Keratinocyte (primary cell): Measurements from ENCODE around the gene SYNE2. TPM values are rescaled to one million over a fixed set of nuclear protein-coding genes. Genes with fewer than 3 reads are reported as not detected.
"Not testable (repeated sequence)": the region's sequence is repeated elsewhere in the genome, so short reads cannot be mapped to it uniquely, and the experiment has no call there.

Experiments used
- DNase-seq: peaks from one replicate; pipeline ENCODE4 v3.0.0-alpha.2; 2011; ENCODE audit warnings: low read depth, missing footprints, low spot score
- FAIRE-seq: peaks from 2 replicates; lab custom pipeline; 2011; peaks lifted over from hg19 to GRCh38; lab: Jason Lieb, UNC
- H2AFZ ChIP-seq: 2 replicates; pipeline ENCODE4 v1.6.0; 2012; ENCODE audit warnings: low read length, control low read depth, inconsistent platforms; ENCODE audit not compliant: control insufficient read depth
- H3K27ac ChIP-seq: 2 replicates; pipeline ENCODE4 v1.5.1; 2011; ENCODE audit warnings: low read length; ENCODE audit not compliant: control insufficient read depth, insufficient read depth
- H3K27me3 ChIP-seq: 3 replicates; pipeline ENCODE4 v1.6.0; 2011; ENCODE audit warnings: low read length; ENCODE audit not compliant: control insufficient read depth, insufficient read depth; ENCODE audit errors: extremely low read depth
- H3K36me3 ChIP-seq, 2 experiments: 2 replicates in 1 of 2; 3 replicates in 1 of 2; pipeline ENCODE4 v1.5.1; 2011; ENCODE audit warnings: low read length in 2 of 2, mild to moderate bottlenecking in 1 of 2; ENCODE audit not compliant: control insufficient read depth in 2 of 2, insufficient read depth in 2 of 2; ENCODE audit errors: extremely low read depth in 1 of 2
- H3K4me1 ChIP-seq: 3 replicates; pipeline ENCODE4 v1.5.1; 2011; ENCODE audit warnings: low read length; ENCODE audit not compliant: control insufficient read depth, insufficient read depth; ENCODE audit errors: extremely low read depth
- H3K4me2 ChIP-seq: 3 replicates; pipeline ENCODE4 v1.6.0; 2011; ENCODE audit warnings: low read depth, low read length; ENCODE audit not compliant: control insufficient read depth, insufficient read depth; ENCODE audit errors: extremely low read depth
- H3K4me3 ChIP-seq, 3 experiments: fragments of 200-600 bp in 1 of 3; sonication (generic) in 1 of 3; 2 replicates in 2 of 3; 3 replicates in 1 of 3; pipeline ENCODE4 v1.5.1; 2011 to 2016; ENCODE audit warnings: low read length in 3 of 3, mild to moderate bottlenecking in 3 of 3, control low read depth in 2 of 3, inconsistent platforms in 1 of 3, low read depth in 1 of 3, mixed read lengths in 1 of 3, mixed run types in 1 of 3, moderate library complexity in 1 of 3; ENCODE audit not compliant: control insufficient read depth in 2 of 3, insufficient read depth in 2 of 3; ENCODE audit errors: extremely low read depth in 1 of 3
- H3K79me2 ChIP-seq: 2 replicates; pipeline ENCODE4 v1.6.0; 2012; ENCODE audit warnings: low read length; ENCODE audit not compliant: control insufficient read depth, insufficient read depth
- H3K9ac ChIP-seq: 3 replicates; pipeline ENCODE4 v1.6.0; 2011; ENCODE audit warnings: low read length; ENCODE audit not compliant: control insufficient read depth, insufficient read depth; ENCODE audit errors: extremely low read depth
- H3K9me1 ChIP-seq: 3 replicates; pipeline ENCODE4 v1.6.0; 2011; ENCODE audit warnings: low read length; ENCODE audit not compliant: control insufficient read depth, insufficient read depth; ENCODE audit errors: extremely low read depth
- H3K9me3 ChIP-seq: 2 replicates; pipeline ENCODE4 v1.5.1; 2012; ENCODE audit warnings: low read depth, low read length; ENCODE audit not compliant: control insufficient read depth
- H4K20me1 ChIP-seq: 3 replicates; pipeline ENCODE4 v1.6.0; 2011; ENCODE audit warnings: low read length; ENCODE audit not compliant: control insufficient read depth, insufficient read depth; ENCODE audit errors: extremely low read depth
- EZH2 ChIP-seq: IDR thresholded peaks from one replicate; pipeline ENCODE4 v1.6.1; 2012; ENCODE audit warnings: inconsistent platforms, mild to moderate bottlenecking, low read length, moderate library complexity
- dilution Hi-C: fragments of 300-500 bp; cut with MboI; formaldehyde crosslinking; loops from one replicate; pipeline ENCODE4 v1.7.0; 2020; ENCODE audit warnings: low sequenced_read_pairs; ENCODE audit not compliant: extremely low pct_ligation_motif_present
- polyA plus RNA-seq, 5 experiments: library from polyadenylated mRNA; depleted of rRNA in 3 of 5; stranded (reverse) in 3 of 5; stranded (forward) in 1 of 5; unstranded in 1 of 5; fragments of >200 nt; gene quantifications; 1 replicate in 1 of 5; 2 replicates in 3 of 5; 3 replicates in 1 of 5; pipeline versions ENCODE4 v1.2.1 to v1.2.3, GENCODE V29; 2011 to 2012; ENCODE audit warnings: missing spikeins in 2 of 5, low read depth in 1 of 5, low replicate concordance in 1 of 5
- TF ChIP-seq, protein P1 (sequence below), 3 experiments: IDR thresholded peaks in 1 of 3; conservative IDR thresholded peaks in 1 of 3; optimal IDR thresholded peaks in 1 of 3; 2 replicates in 2 of 3; 3 replicates in 1 of 3; pipeline versions ENCODE3 to v1.5.1; 2011; ENCODE audit warnings: low read length in 3 of 3, mild to moderate bottlenecking in 3 of 3, moderate library complexity in 2 of 3, control low read depth in 1 of 3, inconsistent platforms in 1 of 3; ENCODE audit not compliant: insufficient read depth in 2 of 3; ENCODE audit errors: extremely low read depth in 1 of 3

SYNE2 gene
- polyA plus RNA-seq, 1 donor (not counting 4 experiments of a cell fraction or from before 2014, with no cell fraction given) = 9.9 TPM

DNA sequence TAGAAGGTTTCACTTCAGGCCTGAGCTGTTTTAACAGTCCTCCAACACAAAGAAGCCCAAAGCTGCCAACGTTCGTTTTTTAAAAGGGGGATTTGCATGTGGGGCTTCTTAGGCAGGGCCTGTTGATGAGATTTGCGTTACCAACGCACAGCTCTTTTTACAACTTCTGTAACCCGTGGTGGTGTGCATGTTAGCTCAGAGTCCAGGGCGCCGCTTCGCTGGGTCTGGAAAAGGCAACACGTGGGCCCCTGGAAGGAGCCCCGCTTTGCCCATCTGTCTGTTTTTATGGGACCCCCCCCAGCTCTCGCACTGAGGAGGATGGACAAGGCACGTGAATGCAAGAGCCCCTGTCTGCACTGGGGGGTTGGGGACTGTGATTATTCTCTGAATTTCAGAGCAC, 357.4 kb downstream of the SYNE2 start:
- FAIRE-seq (no peak), DNase-seq (no peak)
- no peaks in the 10 kb centered on the region for H4K20me1 ChIP-seq
- H3K9ac ChIP-seq = no peak overlapping the region
- no peaks in the 10 kb centered on the region for H3K27me3 ChIP-seq
- H3K4me3 ChIP-seq = no peak overlapping the region
- H2AFZ ChIP-seq = no peak overlapping the region
- peaks cover 12% of the 10 kb centered on the region for H3K4me1 ChIP-seq
- no peaks in the 10 kb centered on the region for H3K9me3 ChIP-seq
- TF ChIP-seq EZH2 = no peak
- TF ChIP-seq, protein P1, sequence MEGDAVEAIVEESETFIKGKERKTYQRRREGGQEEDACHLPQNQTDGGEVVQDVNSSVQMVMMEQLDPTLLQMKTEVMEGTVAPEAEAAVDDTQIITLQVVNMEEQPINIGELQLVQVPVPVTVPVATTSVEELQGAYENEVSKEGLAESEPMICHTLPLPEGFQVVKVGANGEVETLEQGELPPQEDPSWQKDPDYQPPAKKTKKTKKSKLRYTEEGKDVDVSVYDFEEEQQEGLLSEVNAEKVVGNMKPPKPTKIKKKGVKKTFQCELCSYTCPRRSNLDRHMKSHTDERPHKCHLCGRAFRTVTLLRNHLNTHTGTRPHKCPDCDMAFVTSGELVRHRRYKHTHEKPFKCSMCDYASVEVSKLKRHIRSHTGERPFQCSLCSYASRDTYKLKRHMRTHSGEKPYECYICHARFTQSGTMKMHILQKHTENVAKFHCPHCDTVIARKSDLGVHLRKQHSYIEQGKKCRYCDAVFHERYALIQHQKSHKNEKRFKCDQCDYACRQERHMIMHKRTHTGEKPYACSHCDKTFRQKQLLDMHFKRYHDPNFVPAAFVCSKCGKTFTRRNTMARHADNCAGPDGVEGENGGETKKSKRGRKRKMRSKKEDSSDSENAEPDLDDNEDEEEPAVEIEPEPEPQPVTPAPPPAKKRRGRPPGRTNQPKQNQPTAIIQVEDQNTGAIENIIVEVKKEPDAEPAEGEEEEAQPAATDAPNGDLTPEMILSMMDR (optimal IDR thresholded peaks at IDR 0.05 in 1 of 3, IDR thresholded peaks at IDR 0.05 in 1 of 3, conservative IDR thresholded peaks at IDR 0.05 in 1 of 3; ENCODE audit: extremely low read depth in 1 of 3, insufficient read depth in 2 of 3, low read length in 3 of 3) = no peak
- H3K36me3 ChIP-seq = peaks cover 13 to 21% of the 10 kb centered on the region in 2 experiments
- no peaks in the 10 kb centered on the region for H3K79me2 ChIP-seq
- H3K27ac ChIP-seq = no peak overlapping the region
- H3K4me2 ChIP-seq = no peak overlapping the region
- dilution Hi-C loops = no loop called here
- no peaks in the 10 kb centered on the region for H3K9me1 ChIP-seq

DNA sequence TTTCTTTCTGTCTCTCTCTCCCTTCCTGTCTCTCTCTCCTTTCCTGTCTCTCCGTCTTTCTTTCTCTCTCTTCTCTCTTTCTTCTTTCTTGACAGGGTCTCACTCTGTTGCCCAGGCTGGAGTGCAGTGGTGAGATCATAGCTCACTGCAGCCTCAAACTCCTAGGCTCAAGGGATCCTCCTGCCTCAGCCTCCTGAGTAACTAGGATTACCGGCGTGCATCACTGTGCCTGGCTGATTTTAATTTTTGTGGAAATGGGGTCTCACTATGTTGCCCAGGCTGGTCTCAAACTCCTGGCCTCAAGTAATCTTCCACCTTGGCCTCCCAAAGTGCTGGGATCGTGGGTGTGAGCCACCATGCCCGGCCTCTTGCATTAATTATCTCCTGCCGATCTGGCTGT, 358.1 kb downstream of the SYNE2 start:
- H3K27ac ChIP-seq, H2AFZ ChIP-seq, H3K9me3 ChIP-seq, dilution Hi-C loops, H4K20me1 ChIP-seq, H3K9me1 ChIP-seq, FAIRE-seq, H3K9ac ChIP-seq, H3K4me3 ChIP-seq, H3K27me3 ChIP-seq, DNase-seq, H3K79me2 ChIP-seq, H3K4me2 ChIP-seq: not testable (repeated sequence)
- H3K4me1 ChIP-seq = peaks cover 12% of the 10 kb centered on the region
- peaks cover 15 to 25% of the 10 kb centered on the region in 2 experiments for H3K36me3 ChIP-seq

DNA sequence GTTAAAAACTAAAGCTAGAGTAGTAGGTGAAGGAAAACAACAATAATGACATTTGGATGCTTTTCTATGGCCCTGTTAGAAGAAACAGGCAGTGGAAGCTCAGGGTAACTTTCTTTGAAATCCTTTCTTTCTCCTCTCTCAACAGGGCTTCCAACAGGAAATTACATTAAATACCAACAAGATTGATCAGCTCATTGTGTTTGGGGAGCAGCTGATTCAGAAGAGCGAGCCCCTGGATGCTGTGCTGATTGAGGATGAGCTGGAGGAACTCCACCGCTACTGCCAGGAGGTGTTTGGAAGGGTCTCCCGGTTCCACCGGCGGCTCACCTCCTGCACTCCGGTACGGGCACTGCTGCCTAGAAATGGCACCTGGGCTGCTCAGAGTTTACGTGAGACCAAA, 359.9 kb downstream of the SYNE2 start:
- H3K4me1 ChIP-seq = peaks cover 12% of the 10 kb centered on the region
- peak overlapping the region; percentile 36 for H3K27ac ChIP-seq
- peak overlapping the region; percentile 50 for H3K4me2 ChIP-seq
- no peaks in the 10 kb centered on the region for H3K27me3 ChIP-seq
- peaks cover 16 to 27% of the 10 kb centered on the region in 2 experiments for H3K36me3 ChIP-seq
- no peaks in the 10 kb centered on the region for H3K79me2 ChIP-seq
- no peaks in the 10 kb centered on the region for H3K9me1 ChIP-seq
- no peak for TF ChIP-seq EZH2
- TF ChIP-seq, protein P1 (optimal IDR thresholded peaks at IDR 0.05 in 1 of 3, IDR thresholded peaks at IDR 0.05 in 1 of 3, conservative IDR thresholded peaks at IDR 0.05 in 1 of 3; ENCODE audit: extremely low read depth in 1 of 3, insufficient read depth in 2 of 3, low read length in 3 of 3) = no peak
- no peak for DNase-seq
- no peak overlapping the region for H3K9ac ChIP-seq
- FAIRE-seq = no peak
- no peaks in the 10 kb centered on the region for H4K20me1 ChIP-seq
- dilution Hi-C loops = no loop called here
- no peak overlapping the region for H2AFZ ChIP-seq
- no peaks in the 10 kb centered on the region for H3K9me3 ChIP-seq
- no peak overlapping the region for H3K4me3 ChIP-seq
